ENCODE measurements around the gene DGAT2.

- TF ChIP-seq CTCF (IDR thresholded peaks at IDR 0.05) (no peak), ZFX (IDR thresholded peaks at IDR 0.05; ENCODE audit: borderline replicate concordance) (no peak)
Measured at GRCh38 chr11:75784085-75784478, 15.5 kb downstream of the DGAT2 start.
